ENCODE data around the gene AGAP1. TPM values are rescaled to one million over a fixed set of nuclear protein-coding genes. Genes with fewer than 3 reads are reported as not detected.

Gene AGAP1
- total RNA-seq, 1 experiment from 2014 or later, result 56.4 TPM

GRCh38 chr2:236019434-236019833 lies 525.6 kb downstream of the AGAP1 start:
- intact Hi-C loops (cut with micrococcal nuclease; ENCODE audit: unreplicated experiment), result no loop called here
- Mint-ChIP-seq H3K36me3 (ENCODE audit: insufficient read depth, unreplicated experiment) (peaks cover 5% of the 10 kb centered on the region), H3K4me3 (ENCODE audit: low read depth, unreplicated experiment) (no peak overlapping the region), H3K4me1 (ENCODE audit: low read depth, unreplicated experiment) (no peaks in the 10 kb centered on the region), H3K9me3 (ENCODE audit: low read depth, unreplicated experiment) (no peaks in the 10 kb centered on the region), H3K27ac (ENCODE audit: unreplicated experiment) (no peak overlapping the region), H3K27me3 (ENCODE audit: unreplicated experiment) (no peaks in the 10 kb centered on the region)
- CTCF ChIA-PET, result interaction anchor here (0.5 kb wide), 1 partner anchor 1705 kb away, joined by 3 read pairs; no protein-coding TSS in a partner anchor
- no peak for TF ChIP-seq CTCF (IDR thresholded peaks at IDR 0.05; ENCODE audit: unreplicated experiment)
- DNase-seq, result no peak
- BruUV-seq (replicated peaks), result no TSS peak

GRCh38 chr2:236021499-236022057 lies 527.7 kb downstream of the AGAP1 start:
- no peak overlapping the region for H3K4me3 Mint-ChIP-seq (ENCODE audit: low read depth, unreplicated experiment)
- peaks cover 5% of the 10 kb centered on the region for H3K36me3 Mint-ChIP-seq (ENCODE audit: insufficient read depth, unreplicated experiment)
- no peaks in the 10 kb centered on the region for H3K4me1 Mint-ChIP-seq (ENCODE audit: low read depth, unreplicated experiment)
- no TSS peak for BruUV-seq (replicated peaks)
- DNase-seq, result no peak
- no peaks in the 10 kb centered on the region for H3K27me3 Mint-ChIP-seq (ENCODE audit: unreplicated experiment)
- intact Hi-C loops (cut with micrococcal nuclease; ENCODE audit: unreplicated experiment), result no loop called here
- H3K9me3 Mint-ChIP-seq (ENCODE audit: low read depth, unreplicated experiment), result no peaks in the 10 kb centered on the region
- TF ChIP-seq CTCF (IDR thresholded peaks at IDR 0.05; ENCODE audit: unreplicated experiment), result no peak
- H3K27ac Mint-ChIP-seq (ENCODE audit: unreplicated experiment), result no peak overlapping the region
- CTCF ChIA-PET, result no interaction called here

GRCh38 chr2:236022128-236022527 lies 528.3 kb downstream of the AGAP1 start:
- DNase-seq, result no peak
- Mint-ChIP-seq H3K4me3 (ENCODE audit: low read depth, unreplicated experiment) (no peak overlapping the region), H3K36me3 (ENCODE audit: insufficient read depth, unreplicated experiment) (peaks cover 5% of the 10 kb centered on the region), H3K27me3 (ENCODE audit: unreplicated experiment) (no peaks in the 10 kb centered on the region), H3K4me1 (ENCODE audit: low read depth, unreplicated experiment) (no peaks in the 10 kb centered on the region), H3K27ac (ENCODE audit: unreplicated experiment) (no peak overlapping the region), H3K9me3 (ENCODE audit: low read depth, unreplicated experiment) (no peaks in the 10 kb centered on the region)
- no TSS peak for BruUV-seq (replicated peaks)
- TF ChIP-seq CTCF (IDR thresholded peaks at IDR 0.05; ENCODE audit: unreplicated experiment), result no peak
- intact Hi-C loops (cut with micrococcal nuclease; ENCODE audit: unreplicated experiment), result no loop called here
- CTCF ChIA-PET, result no interaction called here

GRCh38 chr2:236025892-236026291 lies 532.0 kb downstream of the AGAP1 start:
- CTCF ChIA-PET, result interaction anchor here (0.6 kb wide), 1 partner anchor 670 kb away, joined by 5 read pairs; no protein-coding TSS in a partner anchor
- Mint-ChIP-seq H3K4me3 (ENCODE audit: low read depth, unreplicated experiment) (no peak overlapping the region), H3K36me3 (ENCODE audit: insufficient read depth, unreplicated experiment) (peaks cover 6% of the 10 kb centered on the region), H3K27me3 (ENCODE audit: unreplicated experiment) (no peaks in the 10 kb centered on the region), H3K27ac (ENCODE audit: unreplicated experiment) (no peak overlapping the region), H3K4me1 (ENCODE audit: low read depth, unreplicated experiment) (no peaks in the 10 kb centered on the region), H3K9me3 (ENCODE audit: low read depth, unreplicated experiment) (peaks cover 6% of the 10 kb centered on the region)
- BruUV-seq (replicated peaks), result no TSS peak
- no peak for TF ChIP-seq CTCF (IDR thresholded peaks at IDR 0.05; ENCODE audit: unreplicated experiment)
- DNase-seq, result no peak
- intact Hi-C loops (cut with micrococcal nuclease; ENCODE audit: unreplicated experiment), result no loop called here

Data from Calu3 (cell line).